Cardiac fibroblast (primary cell): Measurements from ENCODE around the gene RGS16.

ENCODE experiments used
- DNase-seq, 2 donors: peaks; one replicate each; pipeline versions ENCODE4 v3.0.0 to v3.0.0-alpha.2; 2010; ENCODE audit warnings: low read depth in 2 of 2
- H3K4me3 ChIP-seq, 2 donors: replicated peaks in 1 of 2; 1 replicate in 1 of 2; 2 replicates in 1 of 2; pipeline ENCODE4 v1.5.1; 2011; ENCODE audit warnings: low read depth in 2 of 2, low read length in 2 of 2, mild to moderate bottlenecking in 2 of 2, moderate library complexity in 1 of 2
- TF ChIP-seq, protein P1 (sequence below): IDR thresholded peaks from one replicate; pipeline ENCODE4 v1.5.1; 2011; ENCODE audit warnings: low read depth, mild to moderate bottlenecking, low read length, inconsistent platforms

The RGS16 gene

DNA sequence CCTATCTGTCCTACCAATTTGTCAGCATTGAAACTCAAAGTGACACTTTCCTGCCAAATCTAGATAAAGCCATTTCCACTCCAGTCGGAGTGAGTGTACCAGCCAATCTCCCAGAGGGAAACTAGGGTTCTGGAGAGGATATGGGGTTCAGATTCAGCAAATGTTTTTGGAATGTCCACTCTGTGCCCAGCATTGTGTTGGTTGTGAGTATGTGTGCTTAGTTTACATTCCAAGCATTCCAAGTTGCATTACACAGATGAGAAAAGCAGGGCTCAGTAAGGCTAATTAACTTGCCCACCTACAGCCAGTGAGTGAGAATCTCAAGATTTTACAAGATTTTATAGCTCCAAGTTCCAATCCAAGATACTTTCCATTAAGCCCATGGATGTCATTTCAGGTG, 26.4 kb upstream of the RGS16 start:
- H3K4me3 ChIP-seq: no peak overlapping the region
- TF ChIP-seq, protein P1, sequence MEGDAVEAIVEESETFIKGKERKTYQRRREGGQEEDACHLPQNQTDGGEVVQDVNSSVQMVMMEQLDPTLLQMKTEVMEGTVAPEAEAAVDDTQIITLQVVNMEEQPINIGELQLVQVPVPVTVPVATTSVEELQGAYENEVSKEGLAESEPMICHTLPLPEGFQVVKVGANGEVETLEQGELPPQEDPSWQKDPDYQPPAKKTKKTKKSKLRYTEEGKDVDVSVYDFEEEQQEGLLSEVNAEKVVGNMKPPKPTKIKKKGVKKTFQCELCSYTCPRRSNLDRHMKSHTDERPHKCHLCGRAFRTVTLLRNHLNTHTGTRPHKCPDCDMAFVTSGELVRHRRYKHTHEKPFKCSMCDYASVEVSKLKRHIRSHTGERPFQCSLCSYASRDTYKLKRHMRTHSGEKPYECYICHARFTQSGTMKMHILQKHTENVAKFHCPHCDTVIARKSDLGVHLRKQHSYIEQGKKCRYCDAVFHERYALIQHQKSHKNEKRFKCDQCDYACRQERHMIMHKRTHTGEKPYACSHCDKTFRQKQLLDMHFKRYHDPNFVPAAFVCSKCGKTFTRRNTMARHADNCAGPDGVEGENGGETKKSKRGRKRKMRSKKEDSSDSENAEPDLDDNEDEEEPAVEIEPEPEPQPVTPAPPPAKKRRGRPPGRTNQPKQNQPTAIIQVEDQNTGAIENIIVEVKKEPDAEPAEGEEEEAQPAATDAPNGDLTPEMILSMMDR: no peak
- DNase-seq: no peak

DNA sequence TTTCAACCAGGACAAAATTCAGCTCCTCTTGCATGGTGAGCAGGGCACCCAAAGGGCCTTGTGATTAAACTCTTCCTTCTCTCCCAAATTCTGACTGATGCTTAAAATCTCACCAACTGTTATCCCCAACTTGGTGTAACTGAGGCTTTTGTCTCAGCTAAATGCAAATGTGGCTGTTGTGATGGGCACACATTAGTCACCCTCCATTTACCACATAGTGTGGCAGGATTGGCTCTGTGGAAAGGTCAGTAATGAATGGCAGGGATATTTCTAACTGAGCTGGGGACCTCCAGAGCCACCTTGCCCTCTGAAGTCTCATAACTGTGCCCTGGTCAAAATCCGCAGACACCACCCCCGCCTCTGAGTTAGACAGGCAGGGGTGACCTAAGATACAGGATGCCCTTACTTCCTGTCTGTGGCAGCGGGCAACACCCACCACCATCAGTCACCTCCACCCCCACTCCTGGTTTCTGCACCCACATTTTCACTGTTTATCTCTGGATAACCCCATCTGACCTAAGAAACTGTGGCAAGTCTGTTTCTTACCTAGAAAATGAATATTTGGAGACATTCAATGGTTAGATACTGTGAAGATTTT, 25.4 kb upstream of the RGS16 start:
- TF ChIP-seq, protein P1: no peak
- DNase-seq: no peak
- no peak overlapping the region for H3K4me3 ChIP-seq

DNA sequence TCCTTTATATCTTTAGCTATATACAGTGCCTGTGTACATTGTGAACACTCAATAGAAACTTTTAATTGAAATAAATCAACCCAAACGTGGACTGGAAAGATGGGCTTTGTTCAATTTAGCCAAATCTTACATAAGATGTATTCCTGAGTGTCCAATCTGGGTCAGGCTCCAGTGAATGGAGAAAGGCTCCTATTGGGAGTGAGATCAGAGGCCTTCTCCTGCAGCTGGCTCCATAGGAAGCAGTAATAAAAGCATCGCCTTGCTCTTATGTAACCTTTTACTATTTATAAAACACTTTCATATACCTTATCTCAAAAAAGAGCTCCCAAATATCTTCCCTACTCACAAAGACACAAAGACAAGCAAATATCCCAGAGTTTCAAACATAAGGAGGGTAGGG, 24.9 kb upstream of the RGS16 start:
- no peak for DNase-seq
- TF ChIP-seq, protein P1: no peak
- no peak overlapping the region for H3K4me3 ChIP-seq

DNA sequence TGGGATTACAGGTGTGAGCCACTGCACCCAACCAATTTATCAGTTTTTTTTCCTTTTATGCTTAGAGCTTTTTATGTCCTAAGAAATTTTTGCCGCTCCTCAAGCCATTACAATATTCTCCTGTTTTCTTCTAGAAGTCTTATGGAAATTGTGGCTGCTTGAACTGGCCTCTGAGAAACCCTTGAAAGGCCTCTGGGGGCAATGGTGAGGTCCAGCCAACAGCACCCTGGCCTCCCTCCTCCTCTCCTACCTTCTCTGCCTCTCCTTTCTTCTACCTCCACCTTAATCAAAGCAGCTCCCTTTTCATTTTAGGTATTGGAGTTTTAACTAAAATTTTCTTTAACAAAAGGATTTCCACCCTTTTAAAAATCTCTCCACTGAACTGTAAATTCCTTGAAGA, 24.5 kb upstream of the RGS16 start:
- TF ChIP-seq, protein P1: no peak
- H3K4me3 ChIP-seq: no peak overlapping the region
- DNase-seq: no peak

DNA sequence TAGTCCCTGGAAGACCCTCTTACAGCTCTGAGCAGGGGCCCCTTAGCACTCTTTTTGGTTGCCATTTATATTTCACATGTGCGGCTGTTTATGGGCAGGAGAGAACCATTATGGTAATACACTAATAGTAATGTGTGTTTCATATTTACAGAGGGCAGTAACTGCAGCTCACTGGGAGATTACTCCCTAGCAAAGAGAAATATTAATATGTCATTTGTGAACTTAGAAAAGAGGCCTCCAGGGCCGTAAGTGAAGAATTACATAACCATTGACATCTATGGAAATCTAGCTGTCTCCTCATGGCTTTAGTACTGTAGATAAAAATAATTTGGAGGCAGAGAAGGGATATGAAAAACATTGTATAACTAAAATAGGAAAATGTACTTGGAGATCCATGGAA, 23.4 kb upstream of the RGS16 start:
- no peak overlapping the region for H3K4me3 ChIP-seq
- no peak for DNase-seq
- TF ChIP-seq, protein P1: no peak

DNA sequence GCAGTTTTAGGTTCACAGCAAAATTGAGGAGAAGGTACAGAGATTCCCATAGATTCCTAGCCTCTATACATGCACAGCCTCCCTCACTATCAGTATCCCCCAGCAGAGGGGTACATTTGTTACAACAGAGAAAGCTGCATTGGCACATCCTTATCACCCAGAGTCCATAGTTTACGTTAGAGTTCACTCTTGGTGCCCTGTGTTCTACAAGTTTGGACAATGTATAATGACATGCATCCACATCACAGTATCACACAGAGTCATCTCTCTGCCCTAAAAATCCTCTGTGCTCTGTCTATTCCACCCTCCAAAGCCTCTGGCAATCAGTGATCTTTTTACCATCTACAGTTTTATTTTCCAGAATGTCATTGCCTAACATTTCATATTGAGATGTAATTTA, 22.3 kb upstream of the RGS16 start:
- H3K4me3 ChIP-seq: no peak overlapping the region
- no peak for DNase-seq
- TF ChIP-seq, protein P1: no peak
